Measurements from ENCODE around the gene STXBP3.

The STXBP3 gene

DNA sequence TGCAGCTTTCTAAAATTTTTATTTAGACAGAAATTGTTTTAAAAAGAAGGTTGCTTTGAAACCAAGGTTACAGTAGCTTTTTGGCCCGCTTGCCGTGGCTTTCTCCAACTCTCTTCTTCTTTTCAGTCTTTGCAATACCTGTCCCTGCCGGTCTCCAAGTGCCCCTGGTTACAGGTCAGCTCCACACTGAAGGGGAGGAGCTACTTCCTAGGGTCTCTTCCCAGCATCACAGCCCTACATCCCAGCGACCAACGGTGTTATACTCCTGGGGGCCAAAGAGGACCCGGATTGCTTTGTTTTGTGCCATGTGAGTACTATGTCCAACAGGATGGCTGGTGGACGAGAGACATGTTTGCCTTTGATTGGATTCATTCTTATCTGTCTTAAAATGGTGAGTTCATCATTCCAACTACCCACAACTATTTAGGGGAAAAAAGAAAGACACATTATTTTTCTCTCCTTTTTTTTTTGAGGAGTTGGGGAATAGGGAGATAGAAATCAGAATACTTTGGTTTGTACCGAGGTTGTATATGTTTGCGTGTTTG, 33.8 kb upstream of the STXBP3 start, which contains the start of gene FNDC7:
Gene FNDC7 (plus strand): TSS at position 303 of the 545 bp plus-strand sequence. CDS start 26 bp downstream, at position 329.
- H2AFZ ChIP-seq (ENCODE audit: low read depth, low read length): no peak within 1 kb of the TSS
- H3K79me2 ChIP-seq (ENCODE audit: low read length): no peaks in the 10 kb centered on the region
- no peaks in the 10 kb centered on the region for H3K9me3 ChIP-seq (ENCODE audit: insufficient read depth, low read length)
- no peak within 1 kb of the TSS for H3K4me2 ChIP-seq (ENCODE audit: low read length)
- no peaks in the 10 kb centered on the region for H3K27me3 ChIP-seq (ENCODE audit: low read depth, low read length)
- no peaks in the 10 kb centered on the region for H4K20me1 ChIP-seq (ENCODE audit: insufficient read depth, low read length)
- no peak for TF ChIP-seq EZH2phosphoT487 (IDR thresholded peaks at IDR 0.05; ENCODE audit: low read depth)
- TF ChIP-seq, protein P1, sequence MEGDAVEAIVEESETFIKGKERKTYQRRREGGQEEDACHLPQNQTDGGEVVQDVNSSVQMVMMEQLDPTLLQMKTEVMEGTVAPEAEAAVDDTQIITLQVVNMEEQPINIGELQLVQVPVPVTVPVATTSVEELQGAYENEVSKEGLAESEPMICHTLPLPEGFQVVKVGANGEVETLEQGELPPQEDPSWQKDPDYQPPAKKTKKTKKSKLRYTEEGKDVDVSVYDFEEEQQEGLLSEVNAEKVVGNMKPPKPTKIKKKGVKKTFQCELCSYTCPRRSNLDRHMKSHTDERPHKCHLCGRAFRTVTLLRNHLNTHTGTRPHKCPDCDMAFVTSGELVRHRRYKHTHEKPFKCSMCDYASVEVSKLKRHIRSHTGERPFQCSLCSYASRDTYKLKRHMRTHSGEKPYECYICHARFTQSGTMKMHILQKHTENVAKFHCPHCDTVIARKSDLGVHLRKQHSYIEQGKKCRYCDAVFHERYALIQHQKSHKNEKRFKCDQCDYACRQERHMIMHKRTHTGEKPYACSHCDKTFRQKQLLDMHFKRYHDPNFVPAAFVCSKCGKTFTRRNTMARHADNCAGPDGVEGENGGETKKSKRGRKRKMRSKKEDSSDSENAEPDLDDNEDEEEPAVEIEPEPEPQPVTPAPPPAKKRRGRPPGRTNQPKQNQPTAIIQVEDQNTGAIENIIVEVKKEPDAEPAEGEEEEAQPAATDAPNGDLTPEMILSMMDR (IDR thresholded peaks at IDR 0.05; ENCODE audit: low read depth, low read length): no peak
- no peaks in the 10 kb centered on the region for H3K4me1 ChIP-seq (ENCODE audit: low read length)
- H3K36me3 ChIP-seq (replicated peaks; ENCODE audit: low read depth, low read length): no peaks in the 10 kb centered on the region
- H3K27ac ChIP-seq (ENCODE audit: low read length): no peak within 1 kb of the TSS
- H3K4me3 ChIP-seq (ENCODE audit: low read length): no peak within 1 kb of the TSS
- H3K9ac ChIP-seq (ENCODE audit: low read length): no peak within 1 kb of the TSS

DNA sequence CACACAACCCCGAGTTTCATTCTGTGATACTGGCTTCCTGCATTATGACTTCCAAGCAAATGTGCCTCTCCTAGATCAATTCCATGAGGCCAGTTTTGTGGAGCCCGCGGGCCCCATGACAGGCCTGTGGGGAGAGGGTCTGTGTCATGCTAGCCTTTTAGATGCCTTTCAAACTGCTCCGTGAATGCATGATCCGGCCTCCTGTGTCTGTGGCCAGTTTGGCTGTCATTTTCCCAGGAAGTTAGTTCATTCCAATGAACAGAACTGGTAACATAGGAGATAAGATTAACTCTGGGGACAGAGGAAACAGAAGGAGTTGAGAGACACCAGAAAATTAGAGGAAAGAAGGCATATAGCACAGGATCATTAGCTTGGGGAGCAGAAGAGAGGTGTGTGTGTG, 30.5 kb upstream of the STXBP3 start:
- no peak overlapping the region for H2AFZ ChIP-seq (ENCODE audit: low read depth, low read length)
- no peak overlapping the region for H3K9ac ChIP-seq (ENCODE audit: low read length)
- no peaks in the 10 kb centered on the region for H3K27me3 ChIP-seq (ENCODE audit: low read depth, low read length)
- no peaks in the 10 kb centered on the region for H3K79me2 ChIP-seq (ENCODE audit: low read length)
- TF ChIP-seq, protein P1 (IDR thresholded peaks at IDR 0.05; ENCODE audit: low read depth, low read length): no peak
- no peak for TF ChIP-seq EZH2phosphoT487 (IDR thresholded peaks at IDR 0.05; ENCODE audit: low read depth)
- H3K27ac ChIP-seq (ENCODE audit: low read length): no peak overlapping the region
- H4K20me1 ChIP-seq (ENCODE audit: insufficient read depth, low read length): no peaks in the 10 kb centered on the region
- H3K36me3 ChIP-seq (replicated peaks; ENCODE audit: low read depth, low read length): no peaks in the 10 kb centered on the region
- no peaks in the 10 kb centered on the region for H3K4me1 ChIP-seq (ENCODE audit: low read length)
- H3K4me2 ChIP-seq (ENCODE audit: low read length): no peak overlapping the region
- H3K4me3 ChIP-seq (ENCODE audit: low read length): no peak overlapping the region
- H3K9me3 ChIP-seq (ENCODE audit: insufficient read depth, low read length): no peaks in the 10 kb centered on the region

DNA sequence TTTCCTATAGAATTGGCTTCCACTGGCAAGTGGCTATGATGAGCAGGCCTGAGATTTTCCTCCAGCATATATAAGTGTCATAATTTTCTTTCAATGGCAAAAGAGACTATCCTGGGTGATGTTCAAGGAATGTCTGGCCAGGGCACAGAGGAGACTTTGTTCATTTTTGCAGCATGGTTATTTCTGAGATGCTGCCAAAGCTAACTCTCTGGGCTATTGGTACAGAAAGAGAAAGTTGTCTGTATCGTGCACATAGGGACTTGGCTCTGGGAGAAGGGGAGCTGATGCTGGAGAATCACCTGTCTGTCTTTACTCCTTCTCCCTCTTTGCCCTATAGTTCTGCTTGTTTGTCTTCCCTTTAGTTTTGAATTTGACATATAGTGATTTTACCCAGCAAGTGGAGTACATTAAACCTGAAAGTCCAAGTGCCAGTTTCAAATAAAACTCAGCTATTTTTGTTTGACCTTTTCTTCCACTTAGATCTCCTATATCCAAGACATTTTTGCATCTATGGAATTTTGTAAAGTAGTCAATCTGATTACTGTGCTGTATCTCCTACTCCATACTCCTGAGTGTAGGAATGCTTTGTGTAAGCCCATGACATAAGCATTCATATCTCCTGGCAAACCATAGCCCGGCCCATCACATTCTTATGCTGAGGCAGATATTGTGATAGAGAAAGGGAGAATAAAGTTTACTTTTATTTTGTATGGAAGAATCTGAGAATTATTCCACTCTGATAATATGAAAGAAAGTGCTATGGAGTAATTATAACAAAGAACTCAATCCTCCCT, 29.8 kb upstream of the STXBP3 start:
- Histone ChIP-seq H3K4me2 (ENCODE audit: low read length) (no peak overlapping the region), H2AFZ (ENCODE audit: low read depth, low read length) (no peak overlapping the region), H3K27ac (ENCODE audit: low read length) (no peak overlapping the region), H3K4me3 (ENCODE audit: low read length) (no peak overlapping the region), H3K27me3 (ENCODE audit: low read depth, low read length) (no peaks in the 10 kb centered on the region), H3K9ac (ENCODE audit: low read length) (no peak overlapping the region), H3K36me3 (replicated peaks; ENCODE audit: low read depth, low read length) (no peaks in the 10 kb centered on the region), H3K4me1 (ENCODE audit: low read length) (no peaks in the 10 kb centered on the region), H3K79me2 (ENCODE audit: low read length) (no peaks in the 10 kb centered on the region), H3K9me3 (ENCODE audit: insufficient read depth, low read length) (no peaks in the 10 kb centered on the region), H4K20me1 (ENCODE audit: insufficient read depth, low read length) (no peaks in the 10 kb centered on the region)
- TF ChIP-seq, protein P1 (IDR thresholded peaks at IDR 0.05; ENCODE audit: low read depth, low read length): no peak
- TF ChIP-seq EZH2phosphoT487 (IDR thresholded peaks at IDR 0.05; ENCODE audit: low read depth): no peak

GRCh38 chr1:108717774-108718316, 28.6 kb upstream of the STXBP3 start:
- no peak overlapping the region for H3K9ac ChIP-seq (ENCODE audit: low read length)
- no peak overlapping the region for H3K4me2 ChIP-seq (ENCODE audit: low read length)
- H3K79me2 ChIP-seq (ENCODE audit: low read length): no peaks in the 10 kb centered on the region
- H3K9me3 ChIP-seq (ENCODE audit: insufficient read depth, low read length): no peaks in the 10 kb centered on the region
- no peak overlapping the region for H3K27ac ChIP-seq (ENCODE audit: low read length)
- no peak for TF ChIP-seq EZH2phosphoT487 (IDR thresholded peaks at IDR 0.05; ENCODE audit: low read depth)
- TF ChIP-seq, protein P1 (IDR thresholded peaks at IDR 0.05; ENCODE audit: low read depth, low read length): no peak
- no peaks in the 10 kb centered on the region for H3K36me3 ChIP-seq (replicated peaks; ENCODE audit: low read depth, low read length)
- H3K4me1 ChIP-seq (ENCODE audit: low read length): peaks cover 8% of the 10 kb centered on the region
- no peaks in the 10 kb centered on the region for H3K27me3 ChIP-seq (ENCODE audit: low read depth, low read length)
- H2AFZ ChIP-seq (ENCODE audit: low read depth, low read length): no peak overlapping the region
- H3K4me3 ChIP-seq (ENCODE audit: low read length): no peak overlapping the region
- no peaks in the 10 kb centered on the region for H4K20me1 ChIP-seq (ENCODE audit: insufficient read depth, low read length)

All from OCI-LY3 (cell line).